ENCODE data around the gene ACVR1B.
A peak's percentile ranks its signal among the peaks of the same experiment; 100 is the strongest.

Gene ACVR1B

GRCh38 chr12:51917041-51917590, 34.4 kb upstream of the ACVR1B start:
- DNase-seq (ENCODE audit: low read depth in 2 of 2), result no peak

GRCh38 chr12:51917746-51918453, 33.6 kb upstream of the ACVR1B start:
- no peak for DNase-seq (ENCODE audit: low read depth in 2 of 2)

- DNase-seq (ENCODE audit: low read depth in 2 of 2), result no peak
Measured at GRCh38 chr12:51920046-51920445, 31.5 kb upstream of the ACVR1B start.

- no peak for DNase-seq (ENCODE audit: low read depth in 2 of 2)
Measured at GRCh38 chr12:51921017-51921725, 30.3 kb upstream of the ACVR1B start.

- no peak for DNase-seq (ENCODE audit: low read depth in 2 of 2)
Measured at GRCh38 chr12:51922146-51922545, 29.4 kb upstream of the ACVR1B start.

GRCh38 chr12:51922762-51923505, 28.6 kb upstream of the ACVR1B start:
- peak; percentile 48 to 51 for DNase-seq (ENCODE audit: low read depth in 2 of 2)

GRCh38 chr12:51923506-51924365, 27.8 kb upstream of the ACVR1B start:
- no peak for DNase-seq (ENCODE audit: low read depth in 2 of 2)

GRCh38 chr12:51924551-51925319, 26.8 kb upstream of the ACVR1B start:
- no peak for DNase-seq (ENCODE audit: low read depth in 2 of 2)

- DNase-seq (ENCODE audit: low read depth in 2 of 2), result no peak
Measured at GRCh38 chr12:51925346-51926063, 26.0 kb upstream of the ACVR1B start.

DNA sequence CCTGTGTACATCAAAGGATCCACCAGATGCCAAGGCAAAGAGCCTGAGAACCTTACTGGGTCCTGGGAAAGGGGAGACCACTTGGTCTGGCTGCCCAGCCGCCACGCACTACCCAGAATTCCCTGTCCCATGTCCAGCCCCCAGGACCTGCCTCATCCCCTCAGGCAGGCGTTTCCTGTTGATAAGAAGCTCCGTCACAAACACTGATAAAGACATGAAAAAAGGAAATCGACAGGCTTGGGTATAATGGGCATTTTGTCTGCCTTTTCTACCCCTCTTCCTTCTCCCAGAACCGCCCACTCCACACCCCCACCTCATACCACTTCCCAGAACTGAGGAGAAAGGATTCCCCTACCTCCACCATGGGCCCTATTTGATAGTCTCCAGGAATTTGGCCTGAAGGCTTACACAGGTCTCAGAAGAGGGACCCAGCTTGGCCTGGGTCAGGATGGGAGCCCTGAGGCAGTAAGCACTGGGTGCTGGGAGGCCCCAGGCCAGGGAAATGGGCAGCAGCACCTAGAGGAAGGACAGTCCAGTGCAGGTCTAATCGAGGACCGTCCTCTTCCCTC, 25.4 kb upstream of the ACVR1B start:
- no peak for DNase-seq (ENCODE audit: low read depth in 2 of 2)

- DNase-seq (ENCODE audit: low read depth in 2 of 2), result no peak
Measured at GRCh38 chr12:51926718-51927117, 24.8 kb upstream of the ACVR1B start.

DNA sequence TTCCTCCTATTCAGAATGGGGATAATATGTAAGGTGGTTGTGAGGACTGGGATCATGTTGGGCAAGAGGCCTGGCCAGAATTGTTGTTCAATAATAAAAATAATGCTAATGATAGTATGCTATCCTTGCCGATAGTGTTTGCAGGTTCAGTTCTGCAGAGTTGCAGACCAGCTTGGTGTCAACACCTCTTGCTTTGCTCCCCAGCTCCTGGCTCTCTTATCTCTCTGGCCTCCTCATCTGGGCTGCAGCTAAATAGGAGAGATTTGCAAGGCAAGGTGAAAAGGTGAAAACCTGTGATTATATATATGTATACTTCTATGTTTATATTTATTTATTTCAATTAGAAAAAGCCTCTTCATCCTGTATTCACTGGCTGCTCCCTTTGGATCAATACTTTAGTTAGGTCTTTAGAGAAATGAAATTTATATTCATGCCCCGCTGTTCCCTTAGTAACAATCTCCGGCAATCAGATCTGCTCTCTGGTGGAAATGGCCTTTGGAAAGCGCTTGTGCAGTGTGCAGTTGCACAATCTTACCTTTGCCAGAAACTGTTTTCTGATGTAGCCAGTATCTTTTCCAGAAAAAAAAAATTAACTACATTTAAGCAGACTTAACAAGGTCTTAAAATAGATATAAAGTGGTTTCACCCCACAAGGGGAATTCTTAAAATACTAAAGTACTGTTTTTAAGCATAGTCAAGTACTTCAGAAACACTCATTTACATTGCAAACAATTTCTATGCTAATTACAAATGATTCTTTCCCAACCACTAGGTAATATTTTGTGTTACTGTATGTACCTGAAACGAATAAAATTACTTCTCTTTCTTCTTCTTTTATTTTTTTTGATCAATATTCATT, 19.1 kb upstream of the ACVR1B start:
- no peak for DNase-seq (ENCODE audit: low read depth in 2 of 2)

DNA sequence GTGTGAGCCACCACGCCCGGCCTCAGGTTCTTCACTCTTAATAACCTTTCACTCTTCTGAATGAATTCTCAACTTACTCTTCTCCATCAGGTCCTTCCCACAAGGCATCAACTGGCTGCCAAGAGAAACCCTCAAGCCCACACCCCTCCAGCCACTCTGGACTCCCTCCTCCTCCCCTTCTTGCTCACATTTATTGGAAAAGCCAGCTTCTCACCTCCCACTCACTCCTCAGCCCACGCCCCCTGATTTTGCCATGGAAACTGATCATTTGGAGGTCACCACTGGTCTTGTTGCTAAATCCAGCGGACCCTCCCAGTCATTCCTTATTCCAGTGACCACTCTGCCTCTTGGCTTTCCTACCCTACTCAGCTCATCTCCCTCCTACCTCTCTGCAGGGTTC, 17.4 kb upstream of the ACVR1B start:
- no peak for DNase-seq (ENCODE audit: low read depth in 2 of 2)

GRCh38 chr12:51937926-51938325, 13.6 kb upstream of the ACVR1B start:
- DNase-seq (ENCODE audit: low read depth in 2 of 2), result no peak

- DNase-seq (ENCODE audit: low read depth in 2 of 2), result no peak
Measured at GRCh38 chr12:51938726-51939125, 12.8 kb upstream of the ACVR1B start.

DNA sequence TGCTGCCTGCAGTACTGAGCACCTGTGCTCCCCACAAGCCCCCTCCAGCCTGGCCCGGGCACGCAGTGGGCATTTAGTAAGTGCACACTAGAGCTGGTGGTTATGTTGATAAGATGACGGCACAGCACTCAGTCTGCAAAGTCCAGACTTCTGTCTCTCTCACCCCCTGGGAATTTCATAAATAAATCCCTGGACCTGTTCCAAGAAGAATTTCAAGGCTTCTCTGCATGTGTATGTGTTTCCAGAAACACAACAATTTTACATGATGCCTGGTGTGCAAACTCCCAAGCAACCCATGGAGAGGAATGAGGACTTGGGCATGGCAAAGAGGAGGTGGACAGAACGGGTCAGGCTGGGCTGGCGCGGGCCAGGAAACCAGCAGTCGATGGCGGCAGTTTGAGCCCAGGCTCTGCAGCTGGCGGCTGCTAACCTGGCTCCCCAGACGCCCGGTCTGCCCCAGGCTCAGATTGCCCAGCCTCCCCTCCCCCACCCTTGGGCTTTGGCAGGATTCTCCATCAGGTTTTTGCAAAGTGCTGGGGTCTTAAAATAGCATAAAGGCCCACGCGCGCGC, 10.4 kb upstream of the ACVR1B start:
- peak in 1 of 2 experiments; percentile 14 for DNase-seq (ENCODE audit: low read depth in 2 of 2)

DNA sequence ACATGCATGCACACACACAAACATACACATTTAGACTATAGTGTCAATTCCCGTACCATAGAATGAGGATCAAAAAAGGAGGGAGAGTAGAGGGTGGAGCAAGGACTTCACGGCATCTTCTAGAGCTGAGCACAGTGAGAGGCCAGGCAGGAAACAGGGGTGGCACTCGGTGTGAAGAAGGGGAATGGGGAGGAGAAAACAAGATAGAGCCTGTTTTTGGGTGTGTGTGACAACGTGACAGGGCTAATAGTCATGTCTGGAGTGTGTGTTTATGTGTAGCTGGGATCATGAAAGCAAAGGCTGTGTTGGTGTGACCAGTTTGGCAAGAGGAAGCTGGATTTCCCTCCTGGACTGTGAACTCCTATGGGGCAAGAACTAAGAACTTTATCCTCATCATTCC, 9.9 kb upstream of the ACVR1B start:
- DNase-seq (ENCODE audit: low read depth in 2 of 2), result no peak

DNA sequence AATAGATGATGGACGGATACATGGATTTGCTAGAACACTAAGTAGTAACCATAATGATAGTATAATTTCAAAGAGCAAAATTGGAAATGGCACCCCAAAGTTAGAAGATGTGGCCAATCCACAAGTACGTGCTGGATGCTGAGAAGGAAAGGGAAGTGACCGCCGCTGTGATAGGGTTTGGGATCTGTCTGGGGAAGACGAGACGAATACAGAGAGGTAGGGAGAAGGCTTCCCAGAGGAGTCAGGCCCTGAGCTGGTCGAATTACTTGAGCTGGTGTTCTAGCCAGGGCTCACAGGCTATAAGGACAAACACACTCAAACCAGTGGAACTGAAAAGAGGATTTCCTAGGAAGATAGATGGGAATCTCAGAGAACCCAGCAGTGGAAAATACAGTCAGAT, 9.4 kb upstream of the ACVR1B start:
- no peak for DNase-seq (ENCODE audit: low read depth in 2 of 2)
